KG1 (cell line): ENCODE measurements around the gene LRSAM1.

Experiments used
- DNase-seq: peaks from one replicate; lab custom pipeline; 2025; lab: John Stamatoyannopoulos, UW

The LRSAM1 gene

GRCh38 chr9:127450830-127451607 is at the start of gene LRSAM1, which contains the start of gene RPL12:
LRSAM1 (plus strand) TSS chr9:127451510; CDS start chr9:127454528, 3,018 bp downstream.
RPL12 (minus strand) TSS chr9:127451406; CDS start chr9:127451317, 89 bp downstream.
- peak; percentile 82 for DNase-seq

- DNase-seq = no peak
These were observed 48.8 kb upstream of the LRSAM1 start for GRCh38 chr9:127402401-127403090.

DNA sequence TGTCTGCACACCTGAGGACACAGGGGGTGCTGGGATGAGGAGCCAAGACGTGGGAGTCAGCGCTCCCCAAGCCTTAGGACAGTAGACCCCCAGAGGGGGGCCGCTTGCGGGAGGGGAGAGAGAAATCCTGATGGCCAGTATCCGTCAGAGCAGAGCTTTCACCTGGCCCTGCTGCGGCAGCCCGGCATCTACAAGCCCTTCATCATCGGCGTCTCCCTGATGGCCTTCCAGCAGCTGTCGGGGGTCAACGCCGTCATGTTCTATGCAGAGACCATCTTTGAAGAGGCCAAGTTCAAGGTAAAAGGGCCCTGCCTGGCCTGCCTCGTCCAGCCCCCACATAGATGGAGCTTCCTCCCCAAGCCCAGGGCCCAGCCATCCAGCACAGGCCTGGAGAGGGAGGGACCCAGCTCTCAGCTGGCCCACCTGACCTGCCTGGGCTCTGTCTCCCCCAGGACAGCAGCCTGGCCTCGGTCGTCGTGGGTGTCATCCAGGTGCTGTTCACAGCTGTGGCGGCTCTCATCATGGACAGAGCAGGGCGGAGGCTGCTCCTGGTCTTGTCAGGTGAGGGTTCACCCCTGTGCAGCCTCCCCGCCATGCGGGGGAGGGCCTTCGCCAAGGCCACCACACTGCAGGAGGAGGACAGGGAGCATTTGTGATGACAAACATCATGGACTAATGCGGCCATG is 47.7 kb upstream of the LRSAM1 start:
- DNase-seq = no peak

DNA sequence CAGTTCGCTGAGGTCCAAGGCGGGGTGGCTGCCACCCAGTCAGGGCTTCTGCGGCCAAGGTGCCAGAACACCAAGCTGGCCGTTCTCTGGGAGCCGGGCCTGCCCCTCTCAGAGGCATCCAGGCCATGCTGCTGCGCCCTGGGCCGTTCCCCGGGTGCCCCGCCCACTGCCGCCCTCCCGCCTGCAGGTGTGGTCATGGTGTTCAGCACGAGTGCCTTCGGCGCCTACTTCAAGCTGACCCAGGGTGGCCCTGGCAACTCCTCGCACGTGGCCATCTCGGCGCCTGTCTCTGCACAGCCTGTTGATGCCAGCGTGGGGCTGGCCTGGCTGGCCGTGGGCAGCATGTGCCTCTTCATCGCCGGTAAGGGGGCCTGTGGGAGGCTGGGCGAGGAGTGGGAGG is 46.7 kb upstream of the LRSAM1 start:
- DNase-seq = no peak

GRCh38 chr9:127405344-127406125 is 45.8 kb upstream of the LRSAM1 start:
- DNase-seq = no peak

- DNase-seq = no peak
These were observed 44.4 kb upstream of the LRSAM1 start for GRCh38 chr9:127406799-127407491.

DNA sequence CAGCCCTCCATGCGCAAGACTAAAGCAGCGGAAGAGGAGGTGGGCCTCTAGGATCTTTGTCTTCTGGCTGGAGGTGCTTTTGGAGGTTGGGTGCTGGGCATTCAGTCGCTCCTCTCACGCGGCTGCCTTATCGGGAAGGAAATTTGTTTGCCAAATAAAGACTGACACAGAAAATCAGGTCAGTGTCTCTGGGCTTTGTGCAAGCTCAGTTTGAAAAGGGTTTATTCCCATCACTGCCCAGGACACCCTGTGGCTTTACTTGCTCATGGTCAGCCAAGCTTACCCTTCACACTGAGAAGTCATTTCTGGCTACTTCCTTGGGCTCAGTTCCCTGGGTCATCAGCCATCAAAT is 43.8 kb upstream of the LRSAM1 start:
- no peak for DNase-seq

GRCh38 chr9:127411122-127411521 is 40.2 kb upstream of the LRSAM1 start:
- DNase-seq = no peak

GRCh38 chr9:127415141-127415540 is 36.2 kb upstream of the LRSAM1 start:
- no peak for DNase-seq

DNA sequence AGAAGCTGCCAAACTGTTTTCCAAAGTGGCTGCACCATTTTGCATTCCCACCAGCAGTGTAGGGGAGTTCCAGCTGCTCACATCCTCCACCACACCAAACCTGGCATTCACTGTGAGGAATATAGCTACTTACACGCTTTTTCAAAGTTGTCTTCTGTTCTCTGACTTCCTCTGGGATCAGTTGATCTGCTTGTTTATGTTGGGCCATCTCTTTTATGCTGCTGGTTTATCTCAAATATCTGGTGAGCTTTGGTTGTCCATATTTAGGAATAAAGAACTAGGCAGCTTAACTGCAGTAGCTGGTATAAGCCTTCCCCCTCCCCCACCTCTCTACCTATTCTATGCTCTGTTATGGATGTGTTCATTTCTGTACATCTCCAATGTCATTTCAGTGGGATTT is 35.7 kb upstream of the LRSAM1 start:
- DNase-seq = no peak

GRCh38 chr9:127417131-127418036 is 33.9 kb upstream of the LRSAM1 start:
- no peak for DNase-seq

GRCh38 chr9:127418037-127418471 is 33.3 kb upstream of the LRSAM1 start:
- no peak for DNase-seq

- DNase-seq = no peak
These were observed 32.0 kb upstream of the LRSAM1 start for GRCh38 chr9:127419348-127419747.

DNA sequence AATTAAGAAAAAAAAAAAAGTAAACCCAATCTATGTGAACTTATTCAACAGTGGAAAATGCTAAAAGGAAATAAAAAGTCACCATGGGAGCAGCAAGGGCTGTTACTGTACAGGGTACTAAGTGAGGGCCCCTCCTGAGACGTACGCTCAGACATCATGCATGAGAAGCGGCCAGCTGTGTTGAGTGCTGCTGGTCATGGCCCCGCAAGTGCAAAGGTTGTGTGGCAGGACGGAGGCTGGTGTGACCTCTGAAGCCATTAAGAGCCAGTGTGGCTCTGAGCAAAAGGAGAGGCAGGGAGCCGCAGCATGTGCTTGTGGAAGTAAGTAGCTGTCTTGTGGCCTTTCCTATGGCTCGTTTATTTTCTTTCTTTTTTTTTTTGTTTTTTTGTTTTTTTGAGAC is 30.3 kb upstream of the LRSAM1 start:
- DNase-seq = no peak

DNA sequence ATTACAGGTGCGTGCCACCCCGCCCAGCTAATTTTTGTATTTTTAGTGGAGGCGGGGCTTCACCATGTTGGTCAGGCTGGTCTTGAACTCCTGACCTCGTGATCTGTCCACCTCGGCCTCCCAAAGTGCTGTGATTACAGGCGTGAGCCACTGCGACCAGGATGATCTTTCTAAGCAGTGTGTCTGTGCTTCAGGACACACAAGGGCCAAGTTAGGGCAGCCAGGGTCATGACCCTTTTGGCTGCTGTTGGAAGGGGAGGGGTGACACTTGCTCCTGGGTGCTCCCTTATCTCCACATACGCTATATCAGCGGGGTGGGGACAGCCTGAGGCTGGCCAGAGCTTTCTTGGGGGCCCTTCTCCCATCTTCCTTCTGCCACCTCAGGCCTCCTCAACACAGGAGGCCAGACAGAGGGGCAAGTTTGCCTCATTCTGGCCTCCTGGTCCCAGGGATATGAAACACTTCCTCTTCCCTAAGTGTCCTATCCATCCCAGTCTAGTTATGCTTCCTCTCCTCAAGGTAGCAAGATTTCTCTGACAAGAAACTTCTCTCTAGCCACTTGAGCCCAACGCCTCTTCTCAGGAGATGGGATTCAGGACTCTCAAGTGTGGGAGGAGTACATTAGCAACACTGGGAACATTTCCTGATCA is 29.1 kb upstream of the LRSAM1 start:
- no peak for DNase-seq

DNA sequence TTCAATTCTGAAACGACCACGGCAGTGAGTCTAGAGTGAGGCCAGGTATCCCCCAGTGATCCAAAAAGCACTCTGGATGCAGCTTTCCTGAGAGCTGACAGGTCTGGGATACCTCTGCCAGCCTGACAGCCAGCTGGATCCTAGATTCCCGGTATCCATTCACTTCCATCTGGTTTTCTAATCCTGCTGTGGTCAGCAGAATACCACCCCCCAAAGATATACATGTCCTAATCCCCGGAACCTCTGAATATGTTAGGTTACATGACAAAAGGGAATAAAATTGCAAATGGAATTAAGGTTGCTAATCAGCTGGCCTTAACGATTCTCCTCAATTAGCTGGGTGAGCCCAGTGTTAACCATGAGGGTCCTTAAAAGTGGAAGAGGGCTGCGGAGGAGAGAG is 28.5 kb upstream of the LRSAM1 start:
- DNase-seq = no peak

DNA sequence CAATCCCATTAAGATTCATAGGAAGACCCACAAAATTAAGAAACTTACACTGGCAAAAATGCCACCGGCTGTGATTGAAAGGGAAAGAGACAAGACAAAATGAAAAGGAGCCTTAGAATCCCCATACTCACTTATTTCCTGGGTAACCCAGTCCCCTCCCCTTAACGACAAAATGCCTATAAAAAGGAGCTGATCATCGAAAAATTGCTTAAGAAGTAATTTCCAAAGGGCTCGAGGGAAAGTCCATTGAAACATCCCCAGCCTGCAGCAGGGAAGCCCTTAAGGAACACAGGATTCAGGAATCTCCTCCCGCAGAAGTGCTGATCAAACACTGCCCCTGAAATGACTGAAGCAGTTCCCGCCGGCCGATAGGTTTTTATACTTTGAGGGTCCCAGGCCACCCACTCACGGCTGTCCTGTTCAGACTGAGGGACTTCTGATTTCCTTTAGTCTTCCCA is 27.8 kb upstream of the LRSAM1 start:
- no peak for DNase-seq

GRCh38 chr9:127423934-127424675 is 27.2 kb upstream of the LRSAM1 start, which contains the start of gene ZNF79:
ZNF79 (plus strand) TSS chr9:127424382; CDS start chr9:127424788, 406 bp downstream.
- DNase-seq = peak; percentile 82

GRCh38 chr9:127424676-127424999 is 26.7 kb upstream of the LRSAM1 start:
- DNase-seq = no peak
